Measurements from ENCODE around the gene TLCD3A. TPM values are rescaled to one million over a fixed set of nuclear protein-coding genes. Genes with fewer than 3 reads are reported as not detected.

Gene TLCD3A
- total RNA-seq (2022) (13.4 and 14.7 TPM in 2 replicates), Bru-seq, nascent RNA (percentile 66 among the genes with signal in this experiment), BruChase-seq, experiment 1, labeled RNA remaining after a 2-hour chase (percentile 68 among the genes with signal in this experiment), BruChase-seq, experiment 2, labeled RNA remaining after a 6-hour chase (percentile 68 among the genes with signal in this experiment)
- long read RNA-seq, transcript FAM57A-202 (5 exons, 2,412 nt): major isoform, 22 of 28 reads
- long read RNA-seq, partial matches to known transcripts: 0 of 28 reads
- long read RNA-seq, other reads (novel, unspliced or antisense): 5 of 28 reads

DNA sequence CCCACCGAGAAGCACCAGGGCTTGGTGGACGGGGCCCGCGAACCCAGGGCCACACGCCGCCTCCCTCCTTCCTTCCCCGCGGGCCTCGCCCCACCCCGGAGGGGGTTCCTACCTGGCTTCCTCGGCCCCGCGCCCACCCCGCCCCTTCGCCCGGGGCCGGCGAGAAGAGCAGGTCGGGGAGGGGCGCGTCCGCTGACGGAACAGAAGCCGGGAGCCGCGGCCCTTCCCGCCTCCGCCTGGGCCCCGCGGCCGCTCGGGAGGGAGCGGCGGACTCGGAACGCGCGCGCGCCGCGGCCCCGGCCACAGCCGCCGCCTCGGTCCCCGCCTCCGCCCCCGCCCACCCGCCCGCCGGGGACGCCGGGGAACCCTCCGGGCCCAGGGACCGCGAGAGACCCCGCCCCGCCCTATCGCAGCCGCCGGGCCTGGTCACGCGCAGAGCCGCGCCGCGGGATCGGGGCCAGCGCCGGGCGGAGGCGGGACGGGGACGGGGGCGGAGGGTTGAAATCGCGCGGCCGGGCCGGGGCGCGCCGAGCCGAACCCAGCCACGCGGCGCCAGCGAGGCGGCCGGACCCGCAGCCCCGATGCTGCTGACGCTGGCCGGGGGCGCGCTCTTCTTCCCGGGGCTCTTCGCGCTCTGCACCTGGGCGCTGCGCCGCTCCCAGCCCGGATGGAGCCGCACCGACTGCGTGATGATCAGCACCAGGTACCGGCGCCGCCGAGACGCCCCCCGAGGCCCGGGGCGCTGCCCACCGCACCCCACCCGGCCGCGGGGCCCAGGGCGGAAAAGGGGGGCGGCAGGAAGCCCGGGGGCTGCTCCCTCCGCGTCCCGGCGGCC lies at the start of gene TLCD3A:
Gene TLCD3A, plus strand, starts transcription at position 530 of the 835 bp plus-strand sequence. Its CDS starts 52 bp downstream, at position 582.
- peak within 1 kb of the TSS; percentile 61 for H3K4me3 ChIP-seq (ENCODE audit: low read depth, low read length)
- no peaks in the 10 kb centered on the region for H3K4me1 ChIP-seq
- ChIA-PET CTCF (no interaction called here), POLR2A (no interaction called here)
- Mint-ChIP-seq H3K9me3 (ENCODE audit: unreplicated experiment) (no peaks in the 10 kb centered on the region), H3K27ac (ENCODE audit: unreplicated experiment) (peak within 1 kb of the TSS; percentile 81), H3K36me3 (ENCODE audit: insufficient read depth, unreplicated experiment) (peaks cover 27% of the 10 kb centered on the region), H3K27me3 (ENCODE audit: insufficient read depth, unreplicated experiment) (no peaks in the 10 kb centered on the region), H3K4me3 (ENCODE audit: unreplicated experiment) (peak within 1 kb of the TSS; percentile 81), H3K4me1 (ENCODE audit: low read depth, unreplicated experiment) (peaks cover under 1% of the 10 kb centered on the region)
- no TSS peak for BruUV-seq (replicated peaks)
- H3K27me3 ChIP-seq (replicated peaks; ENCODE audit: control insufficient read depth, insufficient read depth, low read length): no peaks in the 10 kb centered on the region
- DNase-seq: peak; percentile 59 to 75
- no peaks in the 10 kb centered on the region for H3K36me3 ChIP-seq (ENCODE audit: control insufficient read depth, insufficient read depth, low read length)
- intact Hi-C loops (cut with micrococcal nuclease; ENCODE audit: unreplicated experiment): no loop called here
- H3K9me3 ChIP-seq: no peaks in the 10 kb centered on the region
- TF ChIP-seq, protein P1, sequence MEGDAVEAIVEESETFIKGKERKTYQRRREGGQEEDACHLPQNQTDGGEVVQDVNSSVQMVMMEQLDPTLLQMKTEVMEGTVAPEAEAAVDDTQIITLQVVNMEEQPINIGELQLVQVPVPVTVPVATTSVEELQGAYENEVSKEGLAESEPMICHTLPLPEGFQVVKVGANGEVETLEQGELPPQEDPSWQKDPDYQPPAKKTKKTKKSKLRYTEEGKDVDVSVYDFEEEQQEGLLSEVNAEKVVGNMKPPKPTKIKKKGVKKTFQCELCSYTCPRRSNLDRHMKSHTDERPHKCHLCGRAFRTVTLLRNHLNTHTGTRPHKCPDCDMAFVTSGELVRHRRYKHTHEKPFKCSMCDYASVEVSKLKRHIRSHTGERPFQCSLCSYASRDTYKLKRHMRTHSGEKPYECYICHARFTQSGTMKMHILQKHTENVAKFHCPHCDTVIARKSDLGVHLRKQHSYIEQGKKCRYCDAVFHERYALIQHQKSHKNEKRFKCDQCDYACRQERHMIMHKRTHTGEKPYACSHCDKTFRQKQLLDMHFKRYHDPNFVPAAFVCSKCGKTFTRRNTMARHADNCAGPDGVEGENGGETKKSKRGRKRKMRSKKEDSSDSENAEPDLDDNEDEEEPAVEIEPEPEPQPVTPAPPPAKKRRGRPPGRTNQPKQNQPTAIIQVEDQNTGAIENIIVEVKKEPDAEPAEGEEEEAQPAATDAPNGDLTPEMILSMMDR (IDR thresholded peaks at IDR 0.05; ENCODE audit: insufficient read depth in 1 of 2, low read depth in 1 of 2, low read length in 1 of 2, severe bottlenecking in 1 of 2, unreplicated experiment in 1 of 2): no peak

DNA sequence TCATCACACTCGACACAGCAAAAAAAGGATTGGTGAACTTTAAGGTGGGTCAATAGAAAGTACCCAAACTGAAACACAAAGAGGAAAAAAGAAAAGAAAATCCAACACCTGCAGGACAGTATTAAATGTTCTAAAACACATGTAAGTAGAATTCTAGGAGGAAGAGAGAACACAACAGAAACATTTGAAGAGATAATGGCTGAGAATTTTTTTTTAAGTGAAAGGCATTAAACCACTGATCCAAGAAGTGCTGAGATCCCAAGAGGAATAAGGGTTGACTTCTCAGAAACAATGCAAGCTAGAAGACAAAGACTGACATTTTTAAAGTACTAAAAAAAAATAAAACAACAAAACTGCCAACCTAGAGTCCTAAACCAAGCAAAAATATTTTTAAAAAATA lies 49.4 kb upstream of the TLCD3A start:
- Histone ChIP-seq H3K9me3 (no peaks in the 10 kb centered on the region), H3K4me1 (no peaks in the 10 kb centered on the region), H3K27me3 (replicated peaks; ENCODE audit: control insufficient read depth, insufficient read depth, low read length) (no peaks in the 10 kb centered on the region), H3K4me3 (ENCODE audit: low read depth, low read length) (no peak overlapping the region), H3K36me3 (ENCODE audit: control insufficient read depth, insufficient read depth, low read length) (no peaks in the 10 kb centered on the region)
- H3K4me3 Mint-ChIP-seq (ENCODE audit: unreplicated experiment): no peak overlapping the region
- H3K27me3 Mint-ChIP-seq (ENCODE audit: insufficient read depth, unreplicated experiment): no peaks in the 10 kb centered on the region
- H3K9me3 Mint-ChIP-seq (ENCODE audit: unreplicated experiment): no peaks in the 10 kb centered on the region
- no TSS peak for BruUV-seq (replicated peaks)
- CTCF ChIA-PET: no interaction called here
- H3K27ac Mint-ChIP-seq (ENCODE audit: unreplicated experiment): no peak overlapping the region
- POLR2A ChIA-PET: no interaction called here
- TF ChIP-seq, protein P1 (IDR thresholded peaks at IDR 0.05; ENCODE audit: insufficient read depth in 1 of 2, low read depth in 1 of 2, low read length in 1 of 2, severe bottlenecking in 1 of 2, unreplicated experiment in 1 of 2): no peak
- DNase-seq: no peak
- H3K4me1 Mint-ChIP-seq (ENCODE audit: low read depth, unreplicated experiment): no peaks in the 10 kb centered on the region
- intact Hi-C loops (cut with micrococcal nuclease; ENCODE audit: unreplicated experiment): no loop called here
- H3K36me3 Mint-ChIP-seq (ENCODE audit: insufficient read depth, unreplicated experiment): no peaks in the 10 kb centered on the region

DNA sequence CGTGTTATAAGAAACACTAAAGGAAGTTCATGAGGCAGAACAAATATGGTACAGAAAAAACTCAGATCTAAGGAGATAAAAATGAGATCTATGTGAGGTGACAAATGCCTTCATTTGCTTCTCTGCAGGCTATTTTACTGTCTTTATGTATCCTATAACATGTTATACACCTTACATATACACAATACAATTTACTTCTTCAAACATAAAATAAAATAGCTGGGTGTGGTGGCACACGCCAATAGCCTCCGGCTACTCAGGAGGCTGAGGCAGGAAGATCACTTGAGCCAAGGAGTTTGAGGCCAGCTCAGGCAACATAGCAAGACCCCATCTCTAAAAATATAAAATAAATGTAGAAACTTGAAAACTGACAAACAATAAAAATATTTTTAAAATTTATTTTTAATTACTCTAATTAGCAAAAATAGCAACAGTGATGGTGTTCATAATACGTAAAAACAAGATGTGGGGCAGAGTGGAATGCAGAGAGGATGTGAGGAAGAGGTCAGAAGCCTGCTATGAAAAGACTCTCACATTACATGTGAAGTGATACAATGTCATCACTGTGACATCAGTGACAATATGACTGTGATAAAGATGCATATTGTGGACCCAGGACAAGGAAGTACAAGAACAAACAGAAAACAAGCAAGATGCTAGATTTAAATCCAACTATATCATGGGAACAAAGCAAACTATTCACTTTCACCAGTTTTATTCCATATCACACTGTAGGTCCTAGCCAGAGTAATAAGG lies 48.7 kb upstream of the TLCD3A start:
- H3K9me3 ChIP-seq: no peaks in the 10 kb centered on the region
- H3K4me1 ChIP-seq: no peaks in the 10 kb centered on the region
- intact Hi-C loops (cut with micrococcal nuclease; ENCODE audit: unreplicated experiment): no loop called here
- Mint-ChIP-seq H3K27ac (ENCODE audit: unreplicated experiment) (no peak overlapping the region), H3K4me3 (ENCODE audit: unreplicated experiment) (no peak overlapping the region), H3K4me1 (ENCODE audit: low read depth, unreplicated experiment) (no peaks in the 10 kb centered on the region), H3K36me3 (ENCODE audit: insufficient read depth, unreplicated experiment) (no peaks in the 10 kb centered on the region), H3K9me3 (ENCODE audit: unreplicated experiment) (no peaks in the 10 kb centered on the region), H3K27me3 (ENCODE audit: insufficient read depth, unreplicated experiment) (no peaks in the 10 kb centered on the region)
- ChIA-PET POLR2A (no interaction called here), CTCF (no interaction called here)
- TF ChIP-seq, protein P1 (IDR thresholded peaks at IDR 0.05; ENCODE audit: insufficient read depth in 1 of 2, low read depth in 1 of 2, low read length in 1 of 2, severe bottlenecking in 1 of 2, unreplicated experiment in 1 of 2): no peak
- H3K27me3 ChIP-seq (replicated peaks; ENCODE audit: control insufficient read depth, insufficient read depth, low read length): no peaks in the 10 kb centered on the region
- H3K36me3 ChIP-seq (ENCODE audit: control insufficient read depth, insufficient read depth, low read length): no peaks in the 10 kb centered on the region
- DNase-seq: no peak
- no peak overlapping the region for H3K4me3 ChIP-seq (ENCODE audit: low read depth, low read length)
- no TSS peak for BruUV-seq (replicated peaks)
